IMR-90 (cell line): ENCODE data around the gene TNFRSF13B. TPM values are rescaled to one million over a fixed set of nuclear protein-coding genes. Genes with fewer than 3 reads are reported as not detected.

Source experiments
- ATAC-seq: fragments of 200-7000 bp; cut with Tn5 transposase; 2 replicates; pipeline ENCODE4 v1.9.1; 2020; ENCODE audit warnings: low read depth, mild to moderate bottlenecking, moderate library complexity
- BruUV-seq: library from RNA; stranded (reverse); fragments of 400-500 nt; replicated peaks from 2 replicates; lab custom pipeline; 2021; lab: Mats Ljungman, UMichigan
- CTCF ChIA-PET: fragments of 300-600 bp; formaldehyde crosslinking; extraction: SDS; loops from one replicate; lab custom pipeline; 2021; ENCODE audit warnings: antibody characterized with exemption; lab: Yijun Ruan, JAX
- POLR2A ChIA-PET: fragments of 300-600 bp; sonication (Branson Sonifier 250); formaldehyde crosslinking; loops from one replicate; lab custom pipeline; 2022; ENCODE audit warnings: antibody characterized with exemption; ENCODE audit not compliant: unreplicated experiment; lab: Charles Lee
- DNase-seq: peaks from one replicate; pipeline ENCODE4 v3.0.0; 2013
- H2AFZ ChIP-seq: replicated peaks from 2 replicates; pipeline ENCODE3; 2013; ENCODE audit warnings: low read length, mild to moderate bottlenecking; ENCODE audit not compliant: poor library complexity
- H2AK5ac ChIP-seq: 2 replicates; pipeline ENCODE4 v1.6.1; 2013; ENCODE audit warnings: low read depth, low read length, inconsistent platforms
- H2AK9ac ChIP-seq: replicated peaks from 2 replicates; pipeline ENCODE3; 2013; ENCODE audit warnings: mild to moderate bottlenecking, low read depth, low read length, moderate library complexity; ENCODE audit not compliant: poor library complexity
- H2BK120ac ChIP-seq: 2 replicates; pipeline ENCODE4 v1.6.1; 2013; ENCODE audit warnings: low read depth, low read length, inconsistent platforms
- H2BK15ac ChIP-seq: 3 replicates; pipeline ENCODE4 v1.6.1; 2013; ENCODE audit warnings: low read depth, low read length, inconsistent platforms
- H2BK20ac ChIP-seq: 2 replicates; pipeline ENCODE4 v1.6.1; 2013; ENCODE audit warnings: low read depth, mild to moderate bottlenecking, inconsistent platforms, low read length, moderate library complexity
- H2BK5ac ChIP-seq: 2 replicates; pipeline ENCODE4 v1.6.1; 2013; ENCODE audit warnings: mild to moderate bottlenecking, low read depth, low read length, inconsistent platforms; ENCODE audit not compliant: poor library complexity, severe bottlenecking
- H3K14ac ChIP-seq: replicated peaks from 2 replicates; pipeline ENCODE4 v1.6.1; 2013; ENCODE audit warnings: low read depth, low read length, inconsistent platforms
- H3K18ac ChIP-seq: 2 replicates; pipeline ENCODE4 v1.6.1; 2013; ENCODE audit warnings: low read depth, low read length, control low read depth
- H3K23ac ChIP-seq: 2 replicates; pipeline ENCODE4 v1.6.1; 2013; ENCODE audit warnings: low read depth, low read length, inconsistent platforms
- H3K27ac ChIP-seq: 2 replicates; pipeline ENCODE4 v1.5.1; 2013; ENCODE audit warnings: mild to moderate bottlenecking, control low read depth, low read length; ENCODE audit not compliant: insufficient read depth
- H3K27me3 ChIP-seq: 2 replicates; pipeline ENCODE4 v1.6.1; 2013; ENCODE audit warnings: low read length; ENCODE audit not compliant: control insufficient read depth, insufficient read depth
- H3K36me3 ChIP-seq: 2 replicates; pipeline ENCODE4 v1.6.1; 2013; ENCODE audit warnings: low read length, mixed read lengths; ENCODE audit not compliant: control insufficient read depth, insufficient read depth
- H3K4ac ChIP-seq: 2 replicates; pipeline ENCODE4 v1.6.1; 2013; ENCODE audit warnings: low read depth, low read length, inconsistent platforms
- H3K4me1 ChIP-seq: 2 replicates; pipeline ENCODE4 v1.6.1; 2013; ENCODE audit warnings: low read length, mixed read lengths; ENCODE audit not compliant: control insufficient read depth, insufficient read depth
- H3K4me2 ChIP-seq: 2 replicates; pipeline ENCODE4 v1.6.1; 2013; ENCODE audit warnings: low read depth, mild to moderate bottlenecking, control low read depth, low read length, moderate library complexity
- H3K4me3 ChIP-seq: 2 replicates; pipeline ENCODE4 v1.5.1; 2013; ENCODE audit warnings: low read depth, mild to moderate bottlenecking, control low read depth, low read length, moderate library complexity; ENCODE audit not compliant: insufficient read depth
- H3K56ac ChIP-seq: 2 replicates; pipeline ENCODE4 v1.6.1; 2013; ENCODE audit warnings: low read length, inconsistent platforms; ENCODE audit not compliant: insufficient read depth; ENCODE audit errors: extremely low read depth
- H3K79me1 ChIP-seq, 2 experiments: 2 replicates each; pipeline ENCODE4 v1.6.1; 2013; ENCODE audit warnings: low read length in 2 of 2, inconsistent platforms in 1 of 2, low read depth in 1 of 2
- H3K9ac ChIP-seq: 2 replicates; pipeline ENCODE4 v1.6.1; 2013; ENCODE audit warnings: low read depth, low read length, control low read depth
- H3K9me1 ChIP-seq: 2 replicates; pipeline ENCODE4 v1.6.1; 2013; ENCODE audit warnings: low read length, inconsistent platforms; ENCODE audit not compliant: insufficient read depth
- H3K9me3 ChIP-seq: 2 replicates; pipeline ENCODE4 v1.6.1; 2013; ENCODE audit warnings: low read length; ENCODE audit not compliant: control insufficient read depth, insufficient read depth
- H4K20me1 ChIP-seq: 2 replicates; pipeline ENCODE4 v1.6.1; 2013; ENCODE audit warnings: low read length, inconsistent platforms; ENCODE audit not compliant: insufficient read depth
- H4K5ac ChIP-seq: 2 replicates; pipeline ENCODE4 v1.6.1; 2013; ENCODE audit warnings: mild to moderate bottlenecking, low read depth, low read length, control low read depth
- H4K8ac ChIP-seq, 2 experiments: 2 replicates each; pipeline ENCODE4 v1.6.1; 2013; ENCODE audit warnings: low read depth in 2 of 2, low read length in 2 of 2, control low read depth in 1 of 2, inconsistent platforms in 1 of 2
- H4K91ac ChIP-seq: 2 replicates; pipeline ENCODE4 v1.6.1; 2013; ENCODE audit warnings: low read depth, low read length, inconsistent platforms; ENCODE audit not compliant: insufficient read depth
- BHLHE40 ChIP-seq: fragments of 150-350 bp; IDR thresholded peaks from 2 replicates; pipeline ENCODE4 v1.6.1; 2016; ENCODE audit warnings: mild to moderate bottlenecking, low read depth, low read length
- CEBPB ChIP-seq: IDR thresholded peaks from 2 replicates; pipeline ENCODE4 v1.6.1; 2012; ENCODE audit warnings: low read depth, low read length, improper control_type of control experiment
- CHD1 ChIP-seq: IDR thresholded peaks from 2 replicates; pipeline ENCODE4 v1.6.1; 2012; ENCODE audit warnings: low read depth, low read length, improper control_type of control experiment
- FOS ChIP-seq: fragments of 150-350 bp; IDR thresholded peaks from 2 replicates; pipeline ENCODE4 v1.6.1; 2016; ENCODE audit warnings: low read depth, low read length
- POLR2A ChIP-seq: IDR thresholded peaks from 2 replicates; pipeline ENCODE4 v1.6.1; 2012; ENCODE audit warnings: mild to moderate bottlenecking, low read depth, low read length
- RAD21 ChIP-seq: IDR thresholded peaks from 2 replicates; pipeline ENCODE4 v1.6.1; 2012; ENCODE audit warnings: low read length, improper control_type of control experiment
- USF2 ChIP-seq: fragments of 150-350 bp; IDR thresholded peaks from 2 replicates; pipeline ENCODE4 v1.6.1; 2017; ENCODE audit warnings: mild to moderate bottlenecking, antibody characterized with exemption, low read length, low read depth
- WGBS, 2 experiments: methylation state at CpG; one replicate each; pipeline versions ENCODE4 v1.1.5 to v1.1.7; 2013; ENCODE audit warnings: missing lambda C conversion rate in 2 of 2; ENCODE audit not compliant: insufficient read length in 1 of 2; ENCODE audit errors: extremely low coverage in 2 of 2; 5-methylcytosine and 5-hydroxymethylcytosine counted together
- dilution Hi-C: fragments of 300-500 bp; cut with HindIII; formaldehyde crosslinking; loops from one replicate; pipeline ENCODE4 v1.14.3; 2018; ENCODE audit warnings: low sequenced_read_pairs; ENCODE audit not compliant: unreplicated experiment
- in situ Hi-C: fragments of 300-500 bp; cut with MboI; formaldehyde crosslinking; loops from 3 replicates; pipeline ENCODE4 v1.14.3; 2019; ENCODE audit warnings: low sequenced_read_pairs, inconsistent platforms, mixed read lengths
- intact Hi-C: fragments of 100-400 bp; cut with micrococcal nuclease; formaldehyde crosslinking; loops from 2 replicates; pipeline ENCODE4 v1.10.0; 2022
- polyA plus RNA-seq, 3 experiments: library from polyadenylated mRNA; depleted of rRNA; stranded (reverse); fragments of >200 nt; gene quantifications; 2 replicates each; pipeline ENCODE4 v1.2.3, GENCODE V29; 2012; ENCODE audit warnings: low replicate concordance in 1 of 3
- total RNA-seq: library from RNA; depleted of rRNA; stranded (reverse); fragments of >200 nt; gene quantifications from 2 replicates; pipeline ENCODE4 v1.2.3, GENCODE V29; 2012
- TF ChIP-seq, protein P1 (sequence below): fragments of 150-350 bp; IDR thresholded peaks from 2 replicates; pipeline ENCODE4 v1.6.1; 2016; ENCODE audit warnings: low read depth, mild to moderate bottlenecking, low read length, moderate library complexity, borderline replicate concordance

The TNFRSF13B gene
- total and polyA plus RNA-seq, 2 of the 4 experiments (the other 2 are of a cell fraction): not detected

DNA sequence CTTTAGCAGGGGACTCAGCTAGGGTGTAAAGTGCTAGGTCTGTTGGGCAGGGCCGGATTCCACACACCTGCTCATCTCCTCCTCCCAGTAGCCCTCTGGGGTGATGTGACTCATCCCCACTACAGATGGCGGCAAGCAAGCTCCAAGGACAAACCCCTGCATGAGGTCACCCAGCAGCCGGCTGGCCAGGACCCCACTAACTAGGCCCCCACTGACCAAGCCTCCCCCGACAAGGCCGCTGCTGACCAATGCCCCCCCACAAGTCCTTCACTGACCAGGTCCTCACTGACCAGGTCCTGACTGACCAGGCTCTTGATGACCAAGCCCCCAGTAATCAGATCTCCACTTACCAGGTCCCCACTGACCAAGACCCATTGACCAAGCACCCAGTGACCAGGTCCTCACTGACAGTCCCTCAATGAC, 36.7 kb downstream of the TNFRSF13B start:
- Histone ChIP-seq H3K18ac (no peak overlapping the region), H3K36me3 (no peaks in the 10 kb centered on the region), H2AFZ (no peak overlapping the region), H2AK5ac (no peak overlapping the region), H3K4ac (no peak overlapping the region), H2AK9ac (no peak overlapping the region), H3K56ac (no peak overlapping the region), H3K79me1 (no peaks in the 10 kb centered on the region), H4K8ac (no peak overlapping the region), H3K14ac (no peak overlapping the region), H3K9me3 (no peaks in the 10 kb centered on the region), H3K4me1 (no peaks in the 10 kb centered on the region), H4K5ac (no peak overlapping the region), H2BK20ac (no peak overlapping the region), H3K27ac (no peak overlapping the region), H3K4me2 (no peak overlapping the region), H3K9me1 (no peaks in the 10 kb centered on the region), H2BK120ac (no peak overlapping the region), H3K23ac (no peak overlapping the region), H3K27me3 (peaks cover 59% of the 10 kb centered on the region), H2BK5ac (no peak overlapping the region), H3K9ac (no peak overlapping the region), H2BK15ac (no peak overlapping the region), H4K20me1 (no peaks in the 10 kb centered on the region), H3K4me3 (no peak overlapping the region), H4K91ac (no peak overlapping the region)
- ATAC-seq (no peak), DNase-seq (no peak)
- intact Hi-C loops: no loop called here
- ChIA-PET CTCF (no interaction called here), POLR2A (no interaction called here)
- no peak for TF ChIP-seq CHD1
- no peak for TF ChIP-seq RAD21
- TF ChIP-seq CEBPB: no peak
- no peak for TF ChIP-seq USF2
- no peak for TF ChIP-seq BHLHE40
- no peak for TF ChIP-seq FOS
- TF ChIP-seq, protein P1, sequence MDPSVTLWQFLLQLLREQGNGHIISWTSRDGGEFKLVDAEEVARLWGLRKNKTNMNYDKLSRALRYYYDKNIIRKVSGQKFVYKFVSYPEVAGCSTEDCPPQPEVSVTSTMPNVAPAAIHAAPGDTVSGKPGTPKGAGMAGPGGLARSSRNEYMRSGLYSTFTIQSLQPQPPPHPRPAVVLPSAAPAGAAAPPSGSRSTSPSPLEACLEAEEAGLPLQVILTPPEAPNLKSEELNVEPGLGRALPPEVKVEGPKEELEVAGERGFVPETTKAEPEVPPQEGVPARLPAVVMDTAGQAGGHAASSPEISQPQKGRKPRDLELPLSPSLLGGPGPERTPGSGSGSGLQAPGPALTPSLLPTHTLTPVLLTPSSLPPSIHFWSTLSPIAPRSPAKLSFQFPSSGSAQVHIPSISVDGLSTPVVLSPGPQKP: no peak
- TF ChIP-seq POLR2A: no peak
- no TSS peak for BruUV-seq
- no CpG with 5 or more reads among the region's 5 CpGs for WGBS, 2 experiments
- dilution Hi-C loops: no loop called here
- in situ Hi-C loops: no loop called here
